ENCODE data around the gene MT1F.

- TF ChIP-seq, protein P1, sequence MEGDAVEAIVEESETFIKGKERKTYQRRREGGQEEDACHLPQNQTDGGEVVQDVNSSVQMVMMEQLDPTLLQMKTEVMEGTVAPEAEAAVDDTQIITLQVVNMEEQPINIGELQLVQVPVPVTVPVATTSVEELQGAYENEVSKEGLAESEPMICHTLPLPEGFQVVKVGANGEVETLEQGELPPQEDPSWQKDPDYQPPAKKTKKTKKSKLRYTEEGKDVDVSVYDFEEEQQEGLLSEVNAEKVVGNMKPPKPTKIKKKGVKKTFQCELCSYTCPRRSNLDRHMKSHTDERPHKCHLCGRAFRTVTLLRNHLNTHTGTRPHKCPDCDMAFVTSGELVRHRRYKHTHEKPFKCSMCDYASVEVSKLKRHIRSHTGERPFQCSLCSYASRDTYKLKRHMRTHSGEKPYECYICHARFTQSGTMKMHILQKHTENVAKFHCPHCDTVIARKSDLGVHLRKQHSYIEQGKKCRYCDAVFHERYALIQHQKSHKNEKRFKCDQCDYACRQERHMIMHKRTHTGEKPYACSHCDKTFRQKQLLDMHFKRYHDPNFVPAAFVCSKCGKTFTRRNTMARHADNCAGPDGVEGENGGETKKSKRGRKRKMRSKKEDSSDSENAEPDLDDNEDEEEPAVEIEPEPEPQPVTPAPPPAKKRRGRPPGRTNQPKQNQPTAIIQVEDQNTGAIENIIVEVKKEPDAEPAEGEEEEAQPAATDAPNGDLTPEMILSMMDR (IDR thresholded peaks at IDR 0.05) = no peak
- no peak for TF ChIP-seq POLR2A (IDR thresholded peaks at IDR 0.05)
Measured at GRCh38 chr16:56631832-56632155, 26.0 kb upstream of the MT1F start.
